CD14-positive monocyte (primary cell): ENCODE data around the gene DHCR24. TPM values are rescaled to one million over a fixed set of nuclear protein-coding genes. Genes with fewer than 3 reads are reported as not detected.

ENCODE experiments used
- DNase-seq, 3 donors: peaks; one replicate each; pipeline ENCODE4 v3.0.0-alpha.2; 2011 to 2022
- H2AFZ ChIP-seq: 2 replicates; pipeline ENCODE4 v1.6.0; 2012; ENCODE audit warnings: mild to moderate bottlenecking, low read depth, low read length, inconsistent platforms; ENCODE audit not compliant: insufficient read depth, poor library complexity, severe bottlenecking
- H3K27ac ChIP-seq, 2 donors: 1 replicate in 1 of 2; 2 replicates in 1 of 2; pipeline ENCODE4 v1.5.1; 2012 to 2013; ENCODE audit warnings: low read length in 2 of 2, control low read depth in 1 of 2, inconsistent platforms in 1 of 2, low read depth in 1 of 2, mild to moderate bottlenecking in 1 of 2
- H3K27me3 ChIP-seq, 2 donors: one replicate each; pipeline versions ENCODE4 v1.6.0 to v1.6.1; 2011 to 2013; ENCODE audit warnings: low read length in 2 of 2; ENCODE audit not compliant: control insufficient read depth in 2 of 2, insufficient read depth in 2 of 2
- H3K36me3 ChIP-seq, 2 donors: replicated peaks in 1 of 2; 1 replicate in 1 of 2; 2 replicates in 1 of 2; pipeline versions ENCODE4 v1.5.1 to v1.6.1; 2012 to 2013; ENCODE audit warnings: low read length in 2 of 2, control low read depth in 1 of 2, inconsistent platforms in 1 of 2, mild to moderate bottlenecking in 1 of 2; ENCODE audit not compliant: insufficient read depth in 2 of 2, control insufficient read depth in 1 of 2
- H3K4me1 ChIP-seq, 2 donors: 1 replicate in 1 of 2; 2 replicates in 1 of 2; pipeline versions ENCODE4 v1.5.1 to v1.6.1; 2012 to 2013; ENCODE audit warnings: low read length in 2 of 2, control low read depth in 1 of 2, inconsistent platforms in 1 of 2, mild to moderate bottlenecking in 1 of 2, moderate library complexity in 1 of 2; ENCODE audit not compliant: insufficient read depth in 2 of 2, control insufficient read depth in 1 of 2
- H3K4me2 ChIP-seq: replicated peaks from 2 replicates; pipeline ENCODE3; 2012; ENCODE audit warnings: low read length, moderate library complexity, mild to moderate bottlenecking; ENCODE audit not compliant: poor library complexity, severe bottlenecking; ENCODE audit errors: extremely low read depth
- H3K4me3 ChIP-seq, 3 experiments: fragments of 200-600 bp in 1 of 3; sonication (generic) in 1 of 3; replicated peaks in 1 of 3; 1 replicate in 2 of 3; 2 replicates in 1 of 3; pipeline ENCODE4 v1.5.1; 2011 to 2013; ENCODE audit warnings: low read length in 3 of 3, mild to moderate bottlenecking in 3 of 3, control low read depth in 2 of 3, low read depth in 2 of 3, inconsistent platforms in 1 of 3, moderate library complexity in 1 of 3
- H3K79me2 ChIP-seq: 2 replicates; pipeline ENCODE4 v1.6.0; 2012; ENCODE audit warnings: mild to moderate bottlenecking, control low read depth, inconsistent platforms, low read length, moderate library complexity; ENCODE audit not compliant: insufficient read depth
- H3K9ac ChIP-seq: 2 replicates; pipeline ENCODE4 v1.6.0; 2017; ENCODE audit warnings: low read length, mild to moderate bottlenecking; ENCODE audit not compliant: insufficient read depth, poor library complexity, severe bottlenecking
- H3K9me3 ChIP-seq, 2 donors: replicated peaks in 1 of 2; 1 replicate in 1 of 2; 2 replicates in 1 of 2; pipeline versions ENCODE4 v1.5.1 to v1.6.1; 2012 to 2013; ENCODE audit warnings: low read length in 2 of 2, control low read depth in 1 of 2; ENCODE audit not compliant: control insufficient read depth in 1 of 2, insufficient read depth in 1 of 2
- H4K20me1 ChIP-seq: 2 replicates; pipeline ENCODE4 v1.6.0; 2012; ENCODE audit warnings: mild to moderate bottlenecking, low read length, control low read depth, moderate library complexity; ENCODE audit not compliant: insufficient read depth
- H3K27ac Mint-ChIP-seq, 7 donors: one replicate each; pipeline ENCODE4 v1.8.0; 2020; ENCODE audit warnings: mild to moderate bottlenecking in 7 of 7, mixed read lengths in 7 of 7, moderate library complexity in 6 of 7, inconsistent platforms in 2 of 7
- H3K27me3 Mint-ChIP-seq, 3 donors: one replicate each; pipeline ENCODE4 v1.8.0; 2021 to 2022; ENCODE audit warnings: low read depth in 3 of 3, mild to moderate bottlenecking in 3 of 3, mixed read lengths in 3 of 3, moderate library complexity in 3 of 3, inconsistent platforms in 1 of 3
- H3K36me3 Mint-ChIP-seq, 2 donors: one replicate each; pipeline ENCODE4 v1.8.0; 2020; ENCODE audit warnings: mixed read lengths in 2 of 2, inconsistent platforms in 1 of 2, mild to moderate bottlenecking in 1 of 2
- H3K4me1 Mint-ChIP-seq: one replicate; pipeline ENCODE4 v1.8.0; 2020; ENCODE audit warnings: mild to moderate bottlenecking, mixed read lengths
- H3K4me3 Mint-ChIP-seq, 2 donors: one replicate each; pipeline ENCODE4 v1.8.0; 2020; ENCODE audit warnings: mild to moderate bottlenecking in 2 of 2, mixed read lengths in 2 of 2, moderate library complexity in 1 of 2
- H3K9me3 Mint-ChIP-seq, 7 donors: one replicate each; pipeline ENCODE4 v1.8.0; 2020 to 2022; ENCODE audit warnings: mixed read lengths in 7 of 7, mild to moderate bottlenecking in 6 of 7, moderate library complexity in 6 of 7, inconsistent platforms in 2 of 7
- CTCF ChIP-seq: fragments of 200-600 bp; IDR thresholded peaks from one replicate; pipeline ENCODE4 v1.8.0; 2022; ENCODE audit warnings: antibody characterized with exemption, mild to moderate bottlenecking
- WGBS: methylation state at CpG from one replicate; pipeline ENCODE4 v1.1.5; 2013; ENCODE audit warnings: missing lambda C conversion rate; ENCODE audit not compliant: insufficient coverage; 5-methylcytosine and 5-hydroxymethylcytosine counted together
- intact Hi-C, 2 donors: fragments of 100-400 bp; cut with micrococcal nuclease; formaldehyde crosslinking; loops; one replicate each; pipeline versions ENCODE4 v1.15.0 to v1.15.1; 2023
- polyA minus RNA-seq: library from RNA; depleted of rRNA, polyadenylated mRNA; stranded (reverse); fragments of >200 nt; gene quantifications from 2 replicates; pipeline ENCODE4 v1.2.3, GENCODE V29; 2012
- polyA plus RNA-seq, 3 donors: library from polyadenylated mRNA; depleted of rRNA in 1 of 3; unstranded in 2 of 3; stranded (reverse) in 1 of 3; fragments of 300-500 nt in 2 of 3; fragments of >200 nt in 1 of 3; fragmentation: Illumina TruSeq in 2 of 3; gene quantifications; 1 replicate in 2 of 3; 2 replicates in 1 of 3; pipeline ENCODE4 v1.2.3, GENCODE V29; 2012 to 2021
- total RNA-seq, 12 experiments: library from RNA in 1 of 12; stranded (reverse) in 1 of 12; fragments of 120-200 nt in 1 of 12; gene quantifications; one replicate each; pipeline ENCODE4 v1.2.4 and lab custom pipeline; 2013 to 2026; ENCODE audit warnings: mixed read lengths in 6 of 12, inconsistent platforms in 1 of 12

DHCR24 gene
- 24.1 TPM for total RNA-seq (2013)
- polyA plus RNA-seq (1 to 10 TPM in 2 of 3 donors, under 1 TPM in 1; 0.48 to 3.5 (median 3.0) TPM), polyA minus RNA-seq (1.4 and 3.6 TPM in 2 replicates), total RNA-seq (lab: John Stamatoyannopoulos, UW) (1.2 to 32.5 (median 2.1) reads per million in 11 experiments)

GRCh38 chr1:54886724-54887664, at the start of gene DHCR24:
DHCR24 (minus strand) TSS chr1:54887195; CDS start chr1:54887119, 76 bp downstream.
- Histone ChIP-seq H3K9ac (peak within 1 kb of the TSS; percentile 59), H3K36me3 (peaks cover 0 to 4% of the 10 kb centered on the region in 2 donors), H3K4me1 (peaks cover 21 to 35% of the 10 kb centered on the region in 2 donors), H3K27ac (no peak within 1 kb of the TSS), H3K4me3 (peak within 1 kb of the TSS; percentile 63 to 84 (median 70)), H3K27me3 (peaks cover 6 to 40% of the 10 kb centered on the region in 2 donors), H4K20me1 (no peaks in the 10 kb centered on the region), H3K4me2 (peak within 1 kb of the TSS; percentile 89), H3K9me3 (no peaks in the 10 kb centered on the region), H3K79me2 (no peaks in the 10 kb centered on the region), H2AFZ (peak within 1 kb of the TSS; percentile 92)
- no peak for TF ChIP-seq CTCF
- Mint-ChIP-seq H3K27ac (peak within 1 kb of the TSS in 2 of 7 donors; percentile 11 to 67), H3K4me3 (peak within 1 kb of the TSS; percentile 93 to 97), H3K27me3 (peaks cover 24 to 40% (median 34%) of the 10 kb centered on the region in 3 donors), H3K4me1 (peaks cover 45% of the 10 kb centered on the region), H3K36me3 (peaks cover 2 to 8% of the 10 kb centered on the region in 2 donors), H3K9me3 (peaks cover 0 to 5% (median 0%) of the 10 kb centered on the region in 7 donors)
- peak; percentile 37 to 57 (median 40) for DNase-seq
- intact Hi-C loops = no loop called here
- under 1% methylated on average over 107 of the region's 109 CpGs for WGBS

- H3K4me3 Mint-ChIP-seq = no peak overlapping the region
- H3K27ac ChIP-seq = no peak overlapping the region
- H3K79me2 ChIP-seq = no peaks in the 10 kb centered on the region
- H3K9me3 ChIP-seq = no peaks in the 10 kb centered on the region
- H4K20me1 ChIP-seq = no peaks in the 10 kb centered on the region
- WGBS = 93% methylated on average over 3 of the region's 4 CpGs
- DNase-seq = no peak
- H2AFZ ChIP-seq = no peak overlapping the region
- H3K4me1 Mint-ChIP-seq = no peaks in the 10 kb centered on the region
- no peak overlapping the region for H3K27ac Mint-ChIP-seq
- no peaks in the 10 kb centered on the region for H3K36me3 Mint-ChIP-seq
- peaks cover 15 to 24% (median 15%) of the 10 kb centered on the region in 3 donors for H3K27me3 Mint-ChIP-seq
- peaks cover 3 to 5% of the 10 kb centered on the region in 2 donors for H3K27me3 ChIP-seq
- H3K4me2 ChIP-seq = no peak overlapping the region
- no peak overlapping the region for H3K9ac ChIP-seq
- no peaks in the 10 kb centered on the region for H3K36me3 ChIP-seq
- no peak for TF ChIP-seq CTCF
- peaks cover 3 to 8% (median 5%) of the 10 kb centered on the region in 7 donors for H3K9me3 Mint-ChIP-seq
- H3K4me1 ChIP-seq = no peaks in the 10 kb centered on the region
- intact Hi-C loops = no loop called here
- no peak overlapping the region for H3K4me3 ChIP-seq
Measured at GRCh38 chr1:54936791-54937190, 49.8 kb upstream of the DHCR24 start.
